Colon (tissue), 2 donors: ENCODE data around the gene ISM2.

Experiments
- FAIRE-seq: peaks from 2 replicates; lab custom pipeline; 2012; peaks lifted over from hg19 to GRCh38; lab: Jason Lieb, UNC
- donor health status: control.
- donor health status: control.

ISM2 gene

GRCh38 chr14:77467801-77468200 lies 30.8 kb downstream of the ISM2 start:
- FAIRE-seq = no peak

GRCh38 chr14:77459072-77459723 lies 39.4 kb downstream of the ISM2 start:
- FAIRE-seq = no peak

- FAIRE-seq = no peak
Observed at GRCh38 chr14:77458249-77458950, 40.2 kb downstream of the ISM2 start.

GRCh38 chr14:77457522-77458248 lies 40.9 kb downstream of the ISM2 start, which contains the start of the genes AHSA1 and VIPAS39:
AHSA1 (plus strand) TSS chr14:77458093; CDS start chr14:77458190, 97 bp downstream.
VIPAS39 (minus strand) TSS chr14:77457601; CDS start chr14:77454102, 3,499 bp downstream.
- FAIRE-seq = no peak

GRCh38 chr14:77457115-77457521 lies 41.5 kb downstream of the ISM2 start:
- no peak for FAIRE-seq

GRCh38 chr14:77455966-77456640 lies 42.5 kb downstream of the ISM2 start:
- FAIRE-seq = no peak

- no peak for FAIRE-seq
Observed at GRCh38 chr14:77442196-77442595, 56.4 kb downstream of the ISM2 start.

- no peak for FAIRE-seq
Observed at GRCh38 chr14:77439861-77440260, 58.8 kb downstream of the ISM2 start.

GRCh38 chr14:77438596-77438995 lies 60.0 kb downstream of the ISM2 start:
- FAIRE-seq = no peak

- no peak for FAIRE-seq
Observed at GRCh38 chr14:77436042-77436441, 62.6 kb downstream of the ISM2 start.

- no peak for FAIRE-seq
Observed at GRCh38 chr14:77426396-77426795, 72.2 kb downstream of the ISM2 start.

GRCh38 chr14:77424862-77425261 lies 73.8 kb downstream of the ISM2 start:
- no peak for FAIRE-seq
